GM19043 (cell line): Measurements from ENCODE around the gene PEX5L.
A peak's percentile ranks its signal among the peaks of the same experiment; 100 is the strongest.

Experiments used
- ATAC-seq: cut with Tn5 transposase; IDR thresholded peaks from one replicate; pipeline ENCODE4 v1.9.1; 2021; ENCODE audit warnings: low read depth; ENCODE audit not compliant: unreplicated experiment

The PEX5L gene

DNA sequence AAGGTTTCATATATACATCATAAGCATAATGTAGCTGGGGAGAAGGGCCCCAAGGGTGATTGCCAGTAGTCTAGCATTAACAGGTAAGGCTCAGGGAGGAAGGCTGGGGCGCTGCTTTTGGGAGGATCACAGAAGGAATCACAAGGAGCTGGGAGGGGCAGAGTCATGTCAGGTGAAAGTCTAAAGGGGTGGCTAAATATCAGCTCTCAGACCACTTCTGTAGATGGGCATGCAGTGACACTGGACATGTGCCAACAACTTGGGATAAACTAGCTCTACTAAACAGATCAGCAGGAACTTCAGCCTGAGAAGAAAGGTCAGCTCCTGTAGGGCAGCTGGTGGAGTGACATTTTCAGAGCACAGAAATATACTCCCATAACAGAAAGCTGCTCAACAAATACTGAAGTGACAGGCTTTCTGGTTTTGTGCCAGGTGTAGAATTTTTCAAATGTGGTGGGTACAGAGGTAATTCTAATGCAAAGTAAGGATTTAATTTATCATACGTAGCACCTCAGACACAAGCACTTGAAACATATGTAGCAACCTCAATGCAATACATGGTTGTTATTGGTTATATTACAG, 79.4 kb downstream of the PEX5L start:
- no peak for ATAC-seq

DNA sequence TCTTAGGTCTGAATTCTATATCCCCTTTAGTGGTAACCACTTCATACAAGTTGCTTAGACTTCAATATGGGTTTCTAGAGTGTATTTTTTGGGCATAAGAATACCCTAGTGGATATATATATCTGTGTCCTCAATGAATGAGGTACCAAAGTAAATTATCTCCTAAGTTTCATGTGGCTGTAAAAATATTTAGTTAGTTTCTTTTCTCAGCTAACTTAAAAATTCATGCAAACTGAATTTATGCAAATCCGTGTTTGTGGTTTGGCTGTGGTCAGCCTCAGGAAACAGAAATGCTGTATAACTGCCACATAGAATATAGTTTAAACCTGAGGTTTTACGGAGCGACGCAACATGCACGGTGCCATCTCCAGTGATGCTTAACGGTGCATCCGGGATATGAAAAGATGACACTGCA, 80.3 kb downstream of the PEX5L start:
- peak; percentile 77 for ATAC-seq

DNA sequence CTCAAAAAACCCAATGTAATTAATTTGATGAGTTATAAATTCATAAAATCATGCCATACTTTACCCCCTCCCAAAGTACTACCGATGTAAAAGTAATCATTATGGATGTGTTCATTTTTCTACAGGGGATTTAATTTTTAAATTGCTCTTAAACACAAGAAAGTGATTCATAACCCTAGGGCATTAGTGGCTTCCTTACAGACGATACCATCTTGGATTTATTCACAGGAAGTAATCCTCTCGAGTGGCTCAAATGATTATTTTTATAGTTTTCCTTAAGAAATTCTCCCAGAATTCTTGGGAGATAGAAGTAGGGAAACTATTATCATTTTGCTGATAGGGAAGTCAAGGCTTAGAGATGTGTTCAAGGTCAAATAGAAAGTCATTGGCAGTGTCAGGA, 80.9 kb downstream of the PEX5L start:
- no peak for ATAC-seq

DNA sequence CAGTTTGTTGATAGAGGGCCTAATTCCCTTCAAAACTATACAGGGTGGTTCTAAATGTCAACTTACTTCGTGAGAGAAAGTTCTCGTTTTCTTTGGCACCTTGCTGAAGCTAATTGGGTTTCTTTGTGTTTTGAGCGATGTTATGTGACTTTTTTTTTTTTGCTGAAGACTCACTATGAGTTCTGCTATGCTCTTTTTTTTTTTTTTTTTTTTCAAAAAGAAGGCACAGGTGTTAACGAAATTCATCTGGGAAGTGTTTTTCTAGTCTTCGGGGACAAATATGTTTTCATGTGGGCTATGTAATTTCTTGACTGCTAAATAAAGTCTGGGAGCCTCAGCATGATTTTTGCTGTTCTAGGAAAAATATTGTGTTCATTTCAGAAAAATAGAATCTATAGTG, 81.5 kb downstream of the PEX5L start:
- no peak for ATAC-seq

DNA sequence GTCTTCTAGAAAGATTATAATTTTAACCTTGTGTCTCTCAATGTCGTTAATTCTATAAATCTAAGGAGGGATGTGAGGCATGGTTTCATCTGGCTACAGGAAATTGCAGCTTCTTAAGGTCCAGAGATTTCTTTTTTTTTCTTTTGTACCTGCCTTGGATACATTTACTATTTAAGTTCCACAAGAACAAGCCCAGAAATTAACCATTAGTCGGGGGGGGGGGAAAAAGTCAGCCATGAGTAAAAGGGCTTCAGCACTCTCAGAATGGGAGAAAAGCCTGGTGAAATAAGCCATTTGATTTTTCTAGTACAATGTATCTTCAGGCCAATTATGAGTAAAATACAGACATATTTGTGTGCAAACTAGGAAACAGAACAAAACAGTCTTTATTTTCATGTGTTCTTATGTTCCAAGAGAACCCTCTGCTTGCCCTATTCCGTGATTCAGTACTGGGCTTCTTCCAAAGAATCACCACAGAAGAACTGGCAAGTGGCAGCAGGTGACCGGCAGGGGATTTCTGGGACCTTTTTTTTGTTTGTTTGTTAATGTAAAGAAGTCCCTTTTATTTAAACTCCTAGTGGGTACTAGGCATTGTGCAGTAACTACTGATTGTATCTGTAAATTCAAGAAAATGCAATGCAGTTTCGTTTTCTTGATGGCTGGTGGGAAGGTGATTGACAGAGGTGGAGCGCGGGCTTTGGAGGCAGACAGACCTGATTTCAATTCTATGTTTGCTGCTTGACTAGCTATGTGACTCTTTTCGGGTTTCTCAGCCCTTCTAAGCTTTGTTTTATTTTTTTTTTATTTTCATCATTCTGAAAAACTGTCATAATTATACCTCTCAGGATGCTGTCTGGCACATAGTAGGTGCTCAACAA, 82.5 kb downstream of the PEX5L start:
- no peak for ATAC-seq

GRCh38 chr3:179950840-179951239, 85.9 kb downstream of the PEX5L start:
- ATAC-seq: no peak

DNA sequence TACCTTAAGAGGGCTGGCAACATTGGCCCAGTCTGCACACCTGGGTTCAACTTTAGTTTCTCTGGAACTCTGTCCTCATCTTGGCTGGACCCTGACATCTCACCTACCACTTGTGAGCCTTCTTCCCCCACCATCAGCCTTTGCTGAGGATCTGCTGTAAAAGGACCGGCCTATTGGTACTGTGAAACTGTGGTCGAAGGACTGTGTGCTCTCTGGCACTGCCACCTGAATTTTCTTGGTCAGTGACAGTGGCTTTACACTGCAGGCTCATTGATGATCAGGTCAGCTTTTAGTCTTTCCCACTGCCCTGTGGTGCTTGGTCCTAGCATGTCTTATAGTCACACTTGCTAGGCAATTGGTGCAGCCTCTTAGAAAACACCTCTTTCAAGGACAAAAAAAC, 86.9 kb downstream of the PEX5L start:
- ATAC-seq: peak; percentile 5

DNA sequence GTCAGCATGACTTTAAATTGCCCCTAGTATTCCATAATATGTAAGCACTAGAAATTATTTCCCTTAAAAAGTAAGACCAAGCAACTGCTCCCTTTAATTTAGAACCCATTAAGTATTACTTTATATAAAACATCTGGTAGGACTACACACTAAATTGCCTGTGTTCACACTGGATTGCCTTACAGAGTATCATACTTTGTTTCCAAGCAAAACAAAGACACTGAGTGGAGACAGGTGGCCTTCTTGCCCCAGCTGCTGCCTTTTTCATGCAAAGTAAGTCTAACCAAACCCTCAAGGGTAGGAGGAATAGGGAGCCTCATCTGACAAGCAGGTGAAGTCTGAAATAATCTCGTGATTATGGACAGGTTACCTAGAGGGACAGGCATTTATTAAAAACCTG, 87.3 kb downstream of the PEX5L start:
- peak; percentile 86 for ATAC-seq

- ATAC-seq: no peak
These were observed 88.0 kb downstream of the PEX5L start for GRCh38 chr3:179948740-179949139.

DNA sequence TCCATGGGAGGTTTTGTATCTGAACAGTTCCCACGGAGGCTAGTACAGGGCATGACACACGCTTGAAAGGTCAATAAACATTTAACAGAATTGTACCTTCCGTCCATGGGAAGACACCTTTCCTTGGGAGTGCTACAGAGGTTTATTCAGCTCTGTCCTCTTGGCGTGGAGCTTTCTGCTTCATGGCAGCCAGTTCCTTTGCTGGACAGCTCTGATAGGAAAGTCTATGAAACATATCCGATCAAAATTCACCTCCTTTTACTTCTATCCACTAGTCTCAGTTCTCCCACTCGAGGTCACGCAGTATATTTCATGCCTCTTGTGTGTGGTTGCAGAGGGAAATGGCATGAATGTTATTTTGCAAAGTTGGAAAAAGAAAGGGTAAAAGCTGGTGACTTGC, 91.2 kb downstream of the PEX5L start:
- no peak for ATAC-seq

- no peak for ATAC-seq
These were observed 93.4 kb downstream of the PEX5L start for GRCh38 chr3:179943117-179943880.

DNA sequence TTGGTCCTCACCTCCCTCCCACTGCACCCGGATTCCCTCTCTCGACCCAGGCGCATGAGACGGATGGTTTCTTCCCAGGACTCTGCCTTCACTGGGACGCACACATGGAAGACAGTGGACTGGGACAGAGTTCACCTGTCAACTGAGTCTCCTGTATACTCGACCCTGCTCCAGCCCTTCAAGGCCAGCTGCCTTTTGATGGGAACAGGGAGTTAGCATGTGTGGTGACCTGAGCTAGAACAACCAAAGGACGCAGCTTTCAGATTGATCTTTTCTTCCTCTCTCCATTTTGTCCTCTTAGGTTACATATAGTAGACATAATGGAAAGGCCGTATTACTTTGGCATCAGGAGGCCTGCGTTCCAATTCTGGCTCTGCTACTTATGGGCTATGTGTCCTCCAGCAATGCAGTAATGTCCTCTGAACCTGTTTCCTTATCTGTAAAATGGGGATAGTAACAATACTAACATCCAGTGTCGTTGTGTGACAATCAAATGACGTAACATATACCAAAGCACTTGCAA, 94.1 kb downstream of the PEX5L start:
- ATAC-seq: no peak

- no peak for ATAC-seq
These were observed 101.0 kb downstream of the PEX5L start for GRCh38 chr3:179935710-179936109.

DNA sequence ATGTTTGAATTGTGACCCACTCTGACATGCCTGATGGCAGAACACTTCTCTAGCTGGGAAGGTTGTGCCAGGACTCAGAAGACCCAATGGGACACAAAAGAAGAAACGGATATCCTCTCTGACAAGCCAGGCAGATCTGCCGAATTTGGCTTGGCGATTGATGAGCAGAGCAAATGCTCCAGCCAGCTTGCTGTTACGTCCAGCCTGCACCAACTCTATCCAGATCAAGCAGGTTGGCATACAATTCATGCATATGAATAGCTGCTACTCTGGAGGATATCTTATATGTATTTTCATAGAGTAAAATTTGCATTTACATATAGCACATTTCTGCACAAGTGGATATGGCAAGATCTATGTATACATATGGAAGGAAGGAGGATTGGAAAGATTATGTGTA, 102.8 kb downstream of the PEX5L start:
- no peak for ATAC-seq

- no peak for ATAC-seq
These were observed 103.7 kb downstream of the PEX5L start for GRCh38 chr3:179933080-179933479.

GRCh38 chr3:179932674-179933073, 104.1 kb downstream of the PEX5L start:
- ATAC-seq: no peak

- no peak for ATAC-seq
These were observed 107.6 kb downstream of the PEX5L start for GRCh38 chr3:179929091-179929529.

DNA sequence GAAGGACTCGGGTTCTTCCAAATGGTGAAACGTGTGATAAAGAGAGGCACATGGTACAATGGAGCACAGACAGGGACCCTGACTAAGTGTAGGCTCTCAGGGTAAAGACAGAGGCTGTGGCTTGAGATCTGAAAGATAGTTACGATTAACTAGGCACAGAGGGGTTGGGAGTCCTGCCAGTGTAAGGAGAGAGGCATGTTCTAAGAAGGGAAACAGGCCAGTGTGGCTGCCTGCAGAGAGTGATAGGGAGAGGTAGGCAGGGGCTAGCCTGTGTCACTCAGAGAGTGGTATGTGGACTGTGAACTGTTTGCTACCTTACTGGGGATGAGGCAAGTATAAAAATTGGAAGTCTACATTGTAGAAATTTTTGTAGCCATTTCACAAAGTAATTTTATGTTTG, 109.5 kb downstream of the PEX5L start:
- ATAC-seq: no peak

DNA sequence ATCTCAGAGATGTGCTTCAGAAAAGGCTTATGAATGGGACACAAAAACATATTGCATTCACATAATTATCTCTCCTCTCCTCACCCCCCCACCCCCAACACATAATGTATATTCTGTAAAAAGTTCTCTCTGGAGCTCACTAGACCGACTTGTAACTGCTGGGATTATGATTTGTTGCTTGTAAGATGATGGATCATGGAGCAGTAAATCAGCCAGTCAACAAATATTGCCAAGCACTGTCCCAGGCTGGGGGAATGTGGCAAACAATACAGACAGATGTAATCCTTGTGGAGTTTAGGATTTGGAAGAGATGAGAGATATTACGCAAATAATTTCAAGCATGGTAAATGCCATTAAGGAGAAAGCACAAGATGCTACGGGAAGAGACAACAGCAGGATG, 114.8 kb downstream of the PEX5L start:
- ATAC-seq: no peak

GRCh38 chr3:179921500-179921899, 115.2 kb downstream of the PEX5L start:
- ATAC-seq: peak; percentile 99

- no peak for ATAC-seq
These were observed 128.8 kb downstream of the PEX5L start for GRCh38 chr3:179907784-179908482.
